ENCODE results near the gene MICAL1. TPM values are rescaled to one million over a fixed set of nuclear protein-coding genes. Genes with fewer than 3 reads are reported as not detected.
A peak's percentile ranks its signal among the peaks of the same experiment; 100 is the strongest.
"Not testable (repeated sequence)": the region's sequence is repeated elsewhere in the genome, so short reads cannot be mapped to it uniquely, and the experiment has no call there.

Gene MICAL1
- total and polyA plus RNA-seq, 12 donors, result 3.1 to 99.9 (median 10.4) TPM

DNA sequence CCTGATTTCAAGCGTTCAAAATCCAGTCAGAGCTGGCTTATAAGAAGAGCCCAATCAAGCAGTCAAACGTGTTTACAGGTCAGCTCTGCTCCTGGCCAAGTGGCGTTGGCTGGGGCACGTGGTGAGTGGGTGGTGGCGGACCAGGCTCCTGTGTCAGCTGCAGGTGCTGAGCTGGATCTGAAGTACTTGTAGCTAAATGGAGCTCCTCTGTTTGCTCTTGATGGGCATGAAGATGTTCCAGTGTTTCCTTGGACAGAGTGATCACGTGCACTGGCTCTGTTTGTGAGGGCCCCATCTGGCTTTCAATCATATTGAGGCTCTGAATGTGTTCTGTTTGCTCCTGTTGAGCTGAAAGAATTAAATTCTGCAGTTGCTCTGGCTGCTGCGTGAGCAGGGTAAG lies 10.2 kb upstream of the MICAL1 start:
- no peaks in the 10 kb centered on the region for H3K27me3 ChIP-seq
- H3K9me3 ChIP-seq (replicated peaks in 1 of 3), result no peaks in the 10 kb centered on the region
- no peak overlapping the region for H3K27ac ChIP-seq
- H3K4me3 ChIP-seq, result no peak overlapping the region
- peaks cover 0 to 30% of the 10 kb centered on the region in 2 donors for H3K36me3 ChIP-seq (replicated peaks in 1 of 2)
- DNase-seq, result peak in 1 of 7 donors; percentile 76
- no peak for TF ChIP-seq POLR2A (IDR thresholded peaks at IDR 0.05)
- TF ChIP-seq, protein P1, sequence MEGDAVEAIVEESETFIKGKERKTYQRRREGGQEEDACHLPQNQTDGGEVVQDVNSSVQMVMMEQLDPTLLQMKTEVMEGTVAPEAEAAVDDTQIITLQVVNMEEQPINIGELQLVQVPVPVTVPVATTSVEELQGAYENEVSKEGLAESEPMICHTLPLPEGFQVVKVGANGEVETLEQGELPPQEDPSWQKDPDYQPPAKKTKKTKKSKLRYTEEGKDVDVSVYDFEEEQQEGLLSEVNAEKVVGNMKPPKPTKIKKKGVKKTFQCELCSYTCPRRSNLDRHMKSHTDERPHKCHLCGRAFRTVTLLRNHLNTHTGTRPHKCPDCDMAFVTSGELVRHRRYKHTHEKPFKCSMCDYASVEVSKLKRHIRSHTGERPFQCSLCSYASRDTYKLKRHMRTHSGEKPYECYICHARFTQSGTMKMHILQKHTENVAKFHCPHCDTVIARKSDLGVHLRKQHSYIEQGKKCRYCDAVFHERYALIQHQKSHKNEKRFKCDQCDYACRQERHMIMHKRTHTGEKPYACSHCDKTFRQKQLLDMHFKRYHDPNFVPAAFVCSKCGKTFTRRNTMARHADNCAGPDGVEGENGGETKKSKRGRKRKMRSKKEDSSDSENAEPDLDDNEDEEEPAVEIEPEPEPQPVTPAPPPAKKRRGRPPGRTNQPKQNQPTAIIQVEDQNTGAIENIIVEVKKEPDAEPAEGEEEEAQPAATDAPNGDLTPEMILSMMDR (IDR thresholded peaks at IDR 0.05), result no peak
- intact Hi-C loops (cut with DNase I), result no loop called here
- H3K4me1 ChIP-seq (replicated peaks in 1 of 2), result no peaks in the 10 kb centered on the region
- 70 to 89% (median 86%) methylated on average over 5 to 7 of the region's 7 CpGs for WGBS, 4 donors

DNA sequence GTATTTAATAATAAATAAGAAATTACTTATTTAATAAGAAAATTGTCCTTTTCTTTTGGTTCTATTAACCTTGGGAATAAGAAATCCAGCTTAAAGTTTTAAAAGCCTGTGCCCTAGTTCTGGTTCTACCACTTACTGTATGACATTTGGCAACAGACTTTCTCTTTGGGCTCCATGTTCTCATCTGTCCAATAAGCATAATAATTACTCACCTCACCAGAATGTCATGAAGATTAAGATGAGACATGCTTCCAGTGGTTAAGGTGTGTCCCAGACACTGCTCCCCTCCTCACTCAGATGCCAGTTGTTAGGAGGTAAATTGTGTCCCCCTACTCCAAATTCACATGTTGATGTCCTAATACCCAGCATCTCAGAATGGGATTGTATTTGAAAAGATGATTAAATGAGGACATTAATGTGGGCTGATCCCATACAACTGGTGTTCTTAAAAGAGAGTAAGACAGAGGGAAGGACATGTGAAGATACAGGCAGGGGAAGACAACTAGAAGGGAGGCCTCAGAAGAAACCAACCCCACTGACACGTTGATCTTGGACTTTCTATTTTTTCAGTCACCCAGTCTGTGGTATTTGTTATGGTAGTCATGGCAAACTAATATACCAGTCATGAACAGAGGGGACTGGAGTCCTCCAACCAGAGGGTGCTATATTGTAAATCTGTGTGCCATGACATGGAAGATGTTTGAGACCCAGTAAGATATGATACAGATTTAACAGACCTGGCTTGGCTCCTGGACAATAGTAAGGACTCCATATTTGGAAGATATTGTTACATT lies 6.4 kb upstream of the MICAL1 start:
- Histone ChIP-seq H3K27me3 (no peaks in the 10 kb centered on the region), H3K4me1 (replicated peaks in 1 of 2) (peaks cover under 1 to 9% of the 10 kb centered on the region in 2 donors), H3K9me3 (replicated peaks in 1 of 3) (no peaks in the 10 kb centered on the region), H3K36me3 (replicated peaks in 1 of 2) (peaks cover 0 to 19% of the 10 kb centered on the region in 2 donors), H3K4me3 (no peak overlapping the region), H3K27ac (no peak overlapping the region)
- 83 to 96% (median 94%) methylated on average over 1 of the region's 1 CpG for WGBS, 4 donors
- DNase-seq, result peak in 1 of 7 donors; percentile 6
- intact Hi-C loops (cut with DNase I), result no loop called here
- no peak for TF ChIP-seq POLR2A (IDR thresholded peaks at IDR 0.05)
- TF ChIP-seq, protein P1 (IDR thresholded peaks at IDR 0.05), result no peak

GRCh38 chr6:109461205-109461604 lies 5.6 kb upstream of the MICAL1 start:
- H3K4me3 ChIP-seq; intact Hi-C loops (cut with DNase I); DNase-seq; H3K27me3 ChIP-seq; H3K9me3 ChIP-seq (replicated peaks in 1 of 3); H3K27ac ChIP-seq: not testable (repeated sequence)
- Histone ChIP-seq H3K36me3 (replicated peaks in 1 of 2) (peaks cover 0 to 17% of the 10 kb centered on the region in 2 donors), H3K4me1 (replicated peaks in 1 of 2) (peaks cover 6 to 17% of the 10 kb centered on the region in 2 donors)
- 97 to 100% (median 98%) methylated on average over 1 of the region's 1 CpG for WGBS, 4 donors

DNA sequence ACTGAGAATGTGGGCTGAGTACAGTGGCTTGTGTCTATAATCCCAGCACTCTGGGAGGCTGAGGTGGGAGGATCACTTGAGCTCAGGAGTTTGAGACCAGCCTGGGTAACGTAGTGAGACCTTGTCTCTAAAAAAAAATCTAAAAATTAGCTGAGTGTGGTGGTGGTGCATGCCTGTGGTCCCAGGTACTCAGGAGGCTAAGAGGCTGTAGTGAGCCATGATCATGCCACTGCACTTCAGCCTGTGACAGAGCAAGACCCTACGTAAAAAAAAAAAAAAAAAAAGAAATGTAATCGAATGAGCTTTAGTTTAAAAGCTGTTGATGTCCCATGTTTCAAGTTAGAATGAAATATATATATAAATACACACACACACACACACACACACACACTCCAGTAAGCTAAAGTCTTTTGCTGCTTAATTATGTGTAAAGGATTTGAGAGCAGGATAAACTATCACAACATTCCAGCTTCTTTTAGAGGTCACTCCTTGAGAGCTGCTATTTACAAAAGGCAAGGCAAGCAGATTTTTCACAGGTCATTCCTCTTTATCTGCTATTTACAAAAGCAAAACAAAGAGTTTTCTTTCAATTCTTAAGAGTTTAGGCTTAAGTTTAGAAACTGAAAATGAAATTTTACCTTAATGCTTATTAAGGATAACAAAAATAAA lies 4.7 kb upstream of the MICAL1 start:
- H3K27me3 ChIP-seq, result no peaks in the 10 kb centered on the region
- intact Hi-C loops (cut with DNase I), result no loop called here
- no peaks in the 10 kb centered on the region for H3K9me3 ChIP-seq (replicated peaks in 1 of 3)
- H3K4me1 ChIP-seq (replicated peaks in 1 of 2), result peaks cover 11 to 21% of the 10 kb centered on the region in 2 donors
- 77 to 93% (median 84%) methylated on average over 3 of the region's 3 CpGs for WGBS, 4 donors
- TF ChIP-seq, protein P1 (IDR thresholded peaks at IDR 0.05), result no peak
- TF ChIP-seq POLR2A (IDR thresholded peaks at IDR 0.05), result no peak
- no peak overlapping the region for H3K27ac ChIP-seq
- DNase-seq, result peak in 1 of 7 donors; percentile 31
- no peak overlapping the region for H3K4me3 ChIP-seq
- H3K36me3 ChIP-seq (replicated peaks in 1 of 2), result peaks cover 0 to 8% of the 10 kb centered on the region in 2 donors

All from adrenal gland (tissue), 12 donors.